Body of pancreas (tissue), 4 donors: ENCODE data around the gene MGAT4A.

Source experiments
- CTCF ChIP-seq, 7 experiments: fragments of 450-650 bp in 4 of 7; fragments of 200-600 bp in 3 of 7; sonication (generic) in 3 of 7; IDR thresholded peaks; one replicate each; pipeline ENCODE4 v1.5.1; 2016 to 2019; ENCODE audit warnings: antibody characterized with exemption in 7 of 7
- POLR2A ChIP-seq, 3 donors: fragments of 450-650 bp; IDR thresholded peaks; one replicate each; pipeline ENCODE4 v1.6.1; 2016; ENCODE audit warnings: antibody characterized with exemption in 3 of 3, mild to moderate bottlenecking in 2 of 3

GRCh38 chr2:98704499-98705332 is 26.2 kb downstream of the MGAT4A start:
- TF ChIP-seq CTCF (IDR thresholded peaks at IDR 0.05), result peak in 1 of 7 experiments; percentile 8
- TF ChIP-seq POLR2A (IDR thresholded peaks at IDR 0.05), result peak in 1 of 3 donors; percentile 7
